Putamen (tissue), 1 donor: ENCODE results near the gene OR52E4.

Experiments used
- DNase-seq: peaks from one replicate; pipeline ENCODE4 v3.0.0-alpha.2; 2016; ENCODE audit warnings: low spot score

Gene OR52E4

DNA sequence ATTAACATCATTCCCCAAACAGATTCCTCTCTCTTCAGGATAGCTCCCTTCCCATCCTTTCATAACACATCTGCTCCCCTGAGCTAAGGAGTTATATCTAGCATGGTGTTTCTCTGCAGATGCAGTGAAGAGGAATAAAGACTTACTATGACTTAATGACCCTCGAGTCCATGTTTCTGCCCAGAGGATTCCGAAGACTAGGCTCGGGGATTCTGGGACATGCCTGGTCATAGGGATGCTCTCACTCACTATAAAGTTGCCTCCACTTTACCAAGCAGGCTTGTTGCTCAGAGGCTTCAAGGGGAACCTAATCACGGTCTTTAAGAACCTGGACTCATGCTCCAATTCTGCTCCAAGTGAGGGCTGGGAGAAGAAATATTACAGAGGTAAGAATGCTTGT lies at the start of gene OR52E4:
Gene OR52E4, plus strand, starts transcription at position 301 of the 400 bp plus-strand sequence. CDS start 3,664 bp downstream, outside the sequence.
- DNase-seq, result no peak

DNA sequence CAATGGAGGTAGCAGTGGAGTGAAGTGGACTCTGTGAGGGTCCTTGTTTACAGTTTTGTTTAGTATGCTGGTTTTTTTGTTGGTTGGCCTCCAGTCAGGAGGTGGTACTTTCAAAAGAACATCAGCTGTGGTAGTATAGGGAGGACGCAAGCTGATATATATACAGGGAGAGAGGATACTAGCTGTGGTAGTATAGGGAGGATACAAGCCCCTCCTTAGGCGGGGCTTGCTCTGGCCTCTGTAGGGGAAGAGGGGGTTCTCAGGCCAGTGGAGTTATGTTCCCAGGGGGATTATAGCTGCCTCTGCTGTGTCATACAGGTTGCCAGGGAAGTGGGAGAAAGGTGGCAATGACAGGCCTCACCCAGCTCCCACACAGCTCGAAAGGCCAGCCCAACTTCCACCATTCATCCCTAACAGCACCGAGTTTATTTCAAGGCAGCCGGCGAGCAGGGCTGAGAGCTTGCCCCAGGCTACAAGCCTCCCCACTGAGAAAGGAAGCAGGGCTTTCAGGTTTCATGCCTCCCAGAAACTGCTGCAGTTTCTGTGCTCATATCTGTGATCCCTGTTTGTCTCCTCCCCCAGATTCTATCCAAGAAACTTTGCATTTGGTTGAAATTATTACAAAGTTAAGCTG lies 49.1 kb upstream of the OR52E4 start:
- DNase-seq, result no peak

DNA sequence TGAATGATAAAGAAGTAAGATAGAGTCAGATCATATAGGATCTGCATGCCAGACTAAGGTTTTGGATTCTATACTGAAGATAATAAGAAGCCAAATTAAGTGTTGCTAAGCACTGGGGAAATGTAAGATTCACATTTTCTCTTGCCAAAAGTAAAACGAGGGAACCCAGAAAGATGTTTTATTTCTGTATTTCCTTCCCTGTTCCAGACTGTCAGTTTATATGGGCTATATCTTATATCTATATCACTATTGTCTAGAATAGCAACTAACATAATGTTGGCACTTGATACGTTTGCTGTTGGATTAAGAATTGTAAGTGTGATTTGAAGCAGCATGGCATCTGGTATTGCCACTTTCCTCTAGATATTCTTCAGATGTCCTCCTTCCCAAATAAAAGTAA lies 47.0 kb upstream of the OR52E4 start:
- no peak for DNase-seq

DNA sequence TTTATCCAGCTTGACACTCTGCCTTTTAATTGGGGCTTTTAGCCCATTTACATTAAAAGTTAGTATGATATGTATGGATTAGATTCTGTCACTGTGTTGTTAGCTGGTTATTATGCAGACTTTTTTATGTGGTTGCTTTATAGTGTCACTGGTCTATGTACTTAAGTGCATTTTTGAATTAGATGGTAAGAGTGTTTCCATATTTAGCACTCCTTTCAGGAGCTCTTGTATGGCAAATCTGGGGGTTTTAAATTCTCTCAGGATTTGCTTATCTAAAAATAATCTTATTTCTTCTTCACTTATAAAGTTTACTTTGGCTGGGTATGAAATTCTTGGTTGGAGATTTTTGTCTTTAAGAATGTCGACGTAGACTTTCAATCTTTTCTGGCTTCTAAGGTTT lies 42.7 kb upstream of the OR52E4 start:
- DNase-seq, result no peak

DNA sequence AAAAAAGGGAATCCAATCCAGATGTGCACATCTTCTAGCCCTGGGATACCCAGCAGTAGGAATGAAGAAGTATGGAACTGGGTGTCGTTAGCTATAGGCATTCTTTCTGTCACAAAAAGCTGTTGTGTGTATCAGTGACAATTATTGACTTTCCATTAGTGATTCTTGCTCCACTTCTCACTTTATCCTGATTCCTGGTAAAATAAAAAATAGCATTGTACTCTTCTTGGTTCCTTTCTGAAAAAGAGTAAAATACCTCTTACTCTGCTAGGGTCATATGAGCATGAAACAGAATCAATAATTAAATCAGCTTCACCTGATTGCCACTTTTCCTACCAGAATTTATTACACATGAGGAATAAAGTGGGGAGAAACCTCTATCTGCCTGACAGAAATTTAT lies 38.6 kb upstream of the OR52E4 start, which contains the start of gene OR52E6:
Gene OR52E6, minus strand, starts transcription at position 101 of the 400 bp plus-strand sequence. Its CDS starts 0 bp downstream, at position 101.
- DNase-seq, result no peak

DNA sequence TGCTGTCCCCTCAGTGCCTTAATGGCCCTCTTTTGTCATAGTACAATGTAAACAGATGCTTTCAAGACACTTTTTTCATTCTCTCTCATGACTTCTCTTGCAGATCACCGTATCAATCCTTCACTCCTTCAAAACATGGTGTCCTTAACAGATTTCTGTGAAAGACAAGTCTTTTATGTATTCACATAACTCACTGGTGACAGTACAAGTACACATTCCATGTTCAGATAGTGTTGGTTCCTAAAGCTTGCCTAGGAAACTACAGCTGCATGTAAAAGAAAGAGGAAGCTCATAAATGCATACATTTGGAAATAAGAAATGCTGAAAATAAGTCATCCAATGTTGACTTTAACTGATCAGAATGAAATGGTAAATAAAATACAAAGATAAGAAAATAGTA lies 33.7 kb upstream of the OR52E4 start:
- no peak for DNase-seq

DNA sequence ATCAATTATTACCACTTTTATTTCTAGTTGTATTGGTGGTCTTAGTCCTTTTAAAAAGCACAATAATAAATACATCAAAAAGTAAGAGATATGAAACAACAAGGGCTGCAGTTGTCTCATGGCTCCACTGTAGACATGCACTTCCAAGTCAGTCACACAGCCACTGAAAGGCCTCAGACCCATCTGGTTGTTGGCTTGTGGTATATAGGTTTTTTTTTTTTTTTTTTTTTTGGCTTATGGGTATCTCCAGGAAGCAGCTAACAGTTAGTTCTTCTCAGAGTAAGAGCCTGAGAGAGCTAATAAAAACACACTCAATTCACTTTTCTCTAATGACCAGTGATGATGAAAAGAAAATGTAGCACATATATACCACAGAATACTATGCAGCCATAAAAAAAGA lies 32.7 kb upstream of the OR52E4 start:
- no peak for DNase-seq

DNA sequence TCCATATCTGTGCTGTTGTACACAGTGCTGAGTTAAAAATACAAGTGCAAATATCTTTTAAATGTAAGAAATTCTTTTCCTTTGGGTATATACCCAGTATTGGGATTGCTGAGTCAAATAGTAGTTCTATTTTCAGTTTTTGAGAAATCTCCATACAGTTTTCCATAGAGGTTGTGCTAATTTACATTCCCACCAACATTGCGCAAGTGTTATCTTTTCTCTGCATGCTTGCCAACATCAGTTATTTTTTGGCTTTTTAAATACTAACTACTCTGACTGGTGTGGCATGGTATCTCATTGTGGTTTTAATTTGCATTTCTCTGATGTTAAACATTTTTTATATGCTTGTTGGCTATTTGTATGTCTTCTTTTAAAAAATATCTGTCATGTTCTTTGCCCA lies 29.4 kb upstream of the OR52E4 start:
- no peak for DNase-seq

DNA sequence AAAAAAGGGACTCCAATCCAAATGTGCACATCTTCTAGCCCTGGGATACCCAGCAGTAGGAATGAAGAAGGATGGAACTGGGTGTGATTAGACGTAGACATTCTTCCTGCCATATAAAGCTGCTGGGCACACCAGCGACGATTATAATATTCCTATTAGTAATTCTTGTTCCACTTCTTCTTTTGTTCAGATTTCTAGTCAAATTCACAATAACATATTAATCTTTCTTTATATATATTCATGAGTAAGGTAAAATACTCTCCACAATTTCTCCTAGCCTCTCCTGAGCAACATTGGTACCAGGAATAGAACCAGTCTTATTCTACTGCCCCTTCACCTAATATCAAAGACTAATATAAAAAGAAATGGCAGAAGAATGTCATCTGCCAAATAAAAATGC lies 22.8 kb upstream of the OR52E4 start, which contains the start of gene OR52E8:
Gene OR52E8, minus strand, starts transcription at position 101 of the 400 bp plus-strand sequence. Its CDS starts 0 bp downstream, at position 101.
- no peak for DNase-seq

DNA sequence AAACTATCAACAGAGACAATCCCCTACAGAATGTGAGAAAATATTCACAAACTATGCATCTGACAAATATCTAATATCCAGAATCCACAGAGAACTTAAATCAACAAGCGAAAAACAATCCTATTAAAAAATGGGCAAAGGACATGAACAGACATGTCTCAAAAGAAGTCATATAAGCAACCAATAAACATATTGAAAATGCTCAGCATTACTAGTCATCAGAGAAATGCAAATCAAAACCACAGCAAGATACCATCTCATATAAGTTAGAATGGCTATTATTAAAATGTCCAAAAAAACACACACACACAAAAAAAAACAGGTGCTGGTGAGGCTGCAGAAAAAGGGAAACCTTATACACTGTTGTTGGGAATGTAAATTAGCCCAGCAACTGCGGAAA lies 14.6 kb upstream of the OR52E4 start:
- no peak for DNase-seq

DNA sequence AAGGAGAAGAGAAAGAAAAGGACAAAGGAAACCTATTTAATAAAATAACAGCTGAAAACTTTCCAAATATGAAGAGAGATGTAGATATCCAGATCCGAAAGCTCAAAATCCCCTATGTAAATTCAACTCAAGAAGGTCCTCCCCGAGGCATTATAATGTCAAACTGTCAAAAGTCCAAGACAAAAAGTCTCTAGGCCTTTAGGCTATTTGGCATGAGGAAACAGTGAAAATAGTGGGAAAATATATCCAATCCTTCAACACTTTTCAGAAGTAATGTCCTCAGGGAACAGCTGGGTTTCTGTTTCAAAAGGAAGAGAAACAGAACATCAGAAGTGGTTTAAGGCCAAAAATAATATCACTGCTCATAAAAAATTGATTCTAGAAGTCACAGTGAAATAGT lies 1.9 kb upstream of the OR52E4 start:
- no peak for DNase-seq

DNA sequence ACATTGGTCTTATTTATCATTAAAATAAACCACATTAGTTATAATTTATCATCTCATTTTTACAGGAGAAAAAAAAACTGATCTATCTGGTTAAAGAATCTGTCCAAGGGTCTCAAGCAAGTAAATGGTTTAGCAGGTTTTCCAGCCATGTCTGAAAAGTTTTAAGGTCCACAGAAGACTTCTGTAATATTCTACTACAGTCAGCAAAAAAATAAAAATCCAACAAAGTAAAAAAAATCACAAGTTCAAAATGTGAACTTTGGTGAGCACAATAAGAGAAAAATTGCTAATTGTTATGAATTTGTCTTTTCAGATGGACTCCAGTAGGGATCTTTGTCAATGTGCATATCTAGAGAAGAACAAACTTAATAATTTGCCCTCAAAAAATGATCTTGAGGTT lies 1.3 kb downstream of the OR52E4 start:
- DNase-seq, result no peak

DNA sequence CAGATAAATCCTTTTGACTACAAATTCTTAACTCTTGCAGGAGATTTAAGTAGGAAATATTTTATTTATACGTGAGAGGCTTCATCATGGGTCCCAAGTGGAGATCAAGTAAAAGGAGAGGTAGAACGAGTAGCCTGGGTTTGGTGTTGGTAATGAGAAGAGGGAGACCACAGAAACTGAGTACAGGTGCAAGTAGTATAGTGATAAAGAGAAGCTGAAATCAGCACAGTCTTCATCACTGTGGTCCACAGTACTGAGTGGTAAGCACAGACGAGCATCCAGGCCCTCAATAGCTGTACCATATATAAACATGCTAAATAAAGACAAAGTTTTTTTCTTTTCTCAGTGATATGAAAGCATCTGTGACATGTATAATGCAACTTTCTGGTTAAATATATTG lies 6.7 kb downstream of the OR52E4 start:
- DNase-seq, result no peak

DNA sequence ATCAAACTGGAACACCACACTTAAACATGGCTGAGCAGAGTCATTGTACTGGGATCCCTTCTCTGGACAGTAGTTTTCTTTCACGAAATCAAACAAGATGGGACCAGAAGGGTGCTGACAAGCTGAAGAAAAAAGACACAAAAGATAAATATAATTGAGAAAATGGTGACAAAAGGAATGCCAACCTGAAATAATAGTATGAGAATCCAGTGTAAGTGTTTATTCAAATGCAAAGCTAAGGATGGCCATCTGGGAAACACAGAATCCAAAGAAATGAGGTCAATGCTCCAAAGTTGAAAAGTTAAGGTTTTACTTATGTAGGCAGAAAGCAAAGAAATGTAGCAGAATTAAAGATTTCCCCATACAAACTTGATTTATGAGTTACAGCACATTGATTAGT lies 7.2 kb downstream of the OR52E4 start:
- no peak for DNase-seq

DNA sequence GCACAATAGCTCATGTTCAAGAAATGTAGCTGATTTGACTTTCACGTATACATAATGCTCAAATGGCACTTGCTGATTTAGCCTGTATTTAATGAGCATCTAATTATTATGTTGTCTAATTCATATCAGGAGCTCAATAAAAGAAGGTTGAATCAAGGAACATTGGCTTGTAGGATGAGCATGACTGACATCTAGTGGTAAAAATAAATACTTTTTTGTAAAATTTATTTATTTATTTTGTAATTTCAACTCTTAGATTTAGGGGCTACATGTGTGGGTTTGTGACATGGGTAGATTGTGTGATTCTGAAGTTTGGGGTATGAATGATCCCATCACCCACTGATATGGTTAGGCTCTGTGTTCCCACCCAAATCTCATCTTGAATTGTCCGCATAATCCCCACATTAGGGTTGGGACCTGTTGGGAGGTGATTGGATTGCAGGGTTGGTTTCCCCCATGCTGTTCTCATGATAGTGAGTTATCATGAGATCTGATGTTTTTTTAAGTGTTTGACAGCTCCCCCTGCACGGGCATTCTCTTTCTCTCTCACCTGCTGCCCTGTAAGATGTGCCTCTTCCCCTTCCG lies 10.9 kb downstream of the OR52E4 start:
- no peak for DNase-seq

DNA sequence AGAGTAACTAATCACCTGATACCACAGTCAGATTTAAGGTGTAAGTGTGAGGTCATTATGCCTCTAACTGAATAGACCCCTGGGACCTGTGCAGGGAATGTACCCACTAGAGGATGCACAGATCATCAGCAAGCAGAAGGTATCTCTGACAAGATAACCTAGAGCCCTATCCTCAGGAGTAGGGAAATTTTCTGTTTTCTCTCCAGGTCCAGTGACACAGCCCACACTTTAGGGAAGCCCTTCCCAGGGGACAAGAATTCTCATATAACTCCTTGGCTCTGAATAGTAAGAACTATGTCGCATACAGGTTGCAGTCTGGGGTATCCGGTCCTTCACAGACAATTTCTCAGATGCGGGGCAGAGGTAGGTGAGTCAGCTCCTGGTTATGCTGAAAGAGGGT lies 12.5 kb downstream of the OR52E4 start, which contains the start of gene OR52E5:
Gene OR52E5, plus strand, starts transcription at position 301 of the 400 bp plus-strand sequence. CDS start 7,569 bp downstream, outside the sequence.
- DNase-seq, result no peak

DNA sequence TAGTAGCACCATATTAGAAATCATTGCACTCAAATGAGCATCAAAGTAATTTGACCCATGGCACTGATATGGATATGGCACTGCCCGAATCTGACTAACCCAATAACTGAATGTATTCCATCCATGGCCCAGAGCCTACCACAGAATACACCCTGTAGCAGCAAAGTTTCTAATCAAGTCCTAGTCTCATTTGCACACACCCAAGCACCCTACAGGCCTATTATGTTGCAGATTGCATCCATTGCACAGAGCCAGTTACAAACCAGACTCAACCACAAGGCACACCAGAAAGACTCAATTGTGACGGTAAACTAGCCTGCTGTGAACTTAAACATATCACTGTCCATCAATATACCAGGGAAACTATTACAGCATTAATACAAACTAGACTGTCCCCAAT lies 19.1 kb downstream of the OR52E4 start:
- DNase-seq, result no peak

DNA sequence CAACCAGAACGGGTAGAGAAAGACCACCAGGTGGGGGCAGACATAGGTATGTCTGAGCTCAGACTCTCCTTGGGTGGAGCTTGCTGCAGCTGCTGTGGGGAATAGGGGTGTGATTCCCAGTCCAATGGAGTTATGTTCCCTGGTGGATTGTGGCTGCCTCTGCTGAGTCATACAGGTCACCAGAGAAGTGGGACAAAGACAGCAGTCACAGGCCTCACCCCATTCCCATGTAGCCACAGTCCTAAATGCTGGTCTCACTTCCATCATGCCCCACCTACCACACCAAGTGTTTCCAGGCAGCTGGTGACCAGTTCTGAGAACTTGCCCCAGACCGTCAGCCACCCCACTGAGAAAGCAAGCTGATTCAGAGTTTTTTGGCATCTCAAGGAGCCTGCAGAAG lies 30.1 kb downstream of the OR52E4 start:
- DNase-seq, result no peak

DNA sequence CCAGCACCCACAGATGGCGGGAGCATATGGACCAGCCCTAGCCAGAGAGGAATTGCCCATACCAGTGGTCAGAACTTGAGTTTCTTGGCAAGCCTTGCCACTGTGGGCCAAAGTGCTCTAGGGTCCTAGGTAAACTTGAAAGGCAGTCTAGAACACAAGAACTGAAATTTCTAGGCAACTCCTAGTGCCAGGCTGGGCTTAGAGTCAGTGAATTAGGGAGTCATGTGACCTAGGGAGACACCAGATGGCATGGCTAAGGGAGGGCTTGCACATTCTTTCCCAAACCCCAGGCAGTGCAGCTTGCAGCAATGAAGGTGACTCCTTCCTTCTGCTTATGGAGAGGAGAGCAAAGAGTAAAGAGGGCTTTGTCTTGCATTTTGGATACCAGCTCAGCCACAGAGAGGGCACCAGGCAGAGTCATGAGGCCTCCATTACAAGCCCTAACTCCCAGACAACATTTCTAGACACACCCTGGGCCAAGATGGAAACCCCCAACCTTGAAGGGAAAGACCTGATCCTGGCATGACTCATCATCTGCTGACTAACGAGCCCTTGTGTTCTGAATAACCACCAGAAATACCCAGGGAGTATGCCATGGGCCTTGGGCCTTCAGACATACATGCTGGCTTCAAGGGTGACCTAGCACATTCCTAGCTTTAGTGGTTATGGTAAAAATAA lies 42.5 kb downstream of the OR52E4 start:
- DNase-seq, result no peak

DNA sequence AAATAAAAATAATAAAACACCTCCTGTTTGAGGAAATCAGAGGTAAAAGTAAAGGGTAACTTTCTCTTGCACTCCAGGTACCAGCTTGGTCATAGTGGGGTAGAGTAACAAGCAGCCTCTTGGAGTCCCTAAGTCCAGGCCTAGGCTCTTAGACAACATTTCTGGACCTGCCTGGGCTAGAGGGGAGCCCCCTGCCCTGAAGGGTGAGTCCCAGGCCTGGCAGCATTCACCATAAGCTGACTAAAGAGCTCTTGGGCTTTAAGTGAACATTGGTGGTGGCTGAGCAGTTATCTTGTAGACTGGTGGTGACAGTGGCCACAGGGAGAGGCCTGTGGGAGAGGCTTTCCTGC lies 43.0 kb downstream of the OR52E4 start:
- DNase-seq, result no peak

DNA sequence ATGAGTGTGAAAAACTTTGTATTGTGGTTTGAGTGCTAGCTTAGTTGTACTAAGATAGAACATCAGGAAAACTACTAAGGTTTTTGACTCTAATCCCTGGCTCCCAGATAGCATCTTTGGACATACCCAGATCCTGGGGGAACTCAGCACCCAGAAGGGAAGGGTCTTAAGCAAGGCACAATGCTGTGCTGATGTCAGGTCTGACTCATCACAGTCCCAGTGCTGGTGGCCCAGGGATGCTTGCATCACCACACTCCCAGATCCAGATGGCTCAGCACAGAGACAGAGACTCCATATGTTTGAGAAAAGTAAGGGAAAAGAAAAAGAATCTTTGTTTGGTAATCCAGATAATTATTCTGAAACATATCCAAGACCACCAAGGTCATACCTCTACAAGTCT lies 43.4 kb downstream of the OR52E4 start:
- no peak for DNase-seq

DNA sequence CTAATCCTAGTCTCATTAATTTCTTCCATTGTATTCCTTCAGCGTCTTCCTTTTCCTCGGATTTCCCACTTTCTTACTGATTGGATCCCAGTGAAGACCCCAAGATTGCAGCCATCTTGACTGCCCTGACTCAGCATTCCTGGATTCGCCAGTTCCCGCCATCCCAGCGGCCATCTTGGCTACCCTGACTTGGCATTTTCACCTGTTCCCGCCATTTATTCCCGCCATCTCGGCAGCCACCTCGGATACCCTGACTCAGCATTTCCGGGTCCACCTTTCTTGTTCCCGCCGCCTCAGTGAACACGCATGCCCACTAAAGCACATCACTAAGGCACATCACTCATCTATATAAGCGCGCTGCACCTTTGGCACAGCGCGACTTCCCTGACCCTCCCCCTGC lies 47.8 kb downstream of the OR52E4 start:
- DNase-seq, result no peak

DNA sequence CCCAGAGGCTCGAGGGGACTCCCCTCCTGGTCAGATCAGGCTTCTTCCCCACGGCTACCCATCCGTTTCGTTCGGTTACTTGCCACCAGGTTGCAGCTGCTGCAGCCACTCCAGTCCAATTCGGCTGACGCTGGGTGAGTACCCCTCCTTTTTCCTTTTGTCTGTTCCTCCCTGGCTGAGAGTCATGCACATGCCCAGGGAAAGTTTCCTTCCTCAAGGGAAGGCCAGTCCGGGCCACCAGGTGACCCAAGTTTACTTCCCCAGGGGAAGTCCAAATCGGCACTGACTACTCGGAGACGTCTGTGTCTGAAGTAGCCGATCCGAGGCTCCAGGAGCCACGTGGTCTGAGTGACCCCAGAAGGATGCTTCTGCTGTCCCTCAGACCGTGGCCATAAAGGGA lies 48.4 kb downstream of the OR52E4 start:
- no peak for DNase-seq
